Body of pancreas (tissue), 4 donors: ENCODE measurements around the gene HARBI1. TPM values are rescaled to one million over a fixed set of nuclear protein-coding genes. Genes with fewer than 3 reads are reported as not detected.

ENCODE experiments used
- ATAC-seq: fragments of 150-250 bp; one replicate; pipeline ENCODE4 v1.9.1; 2016
- DNase-seq, 4 donors: peaks; one replicate each; pipeline ENCODE4 v3.0.0-alpha.2; 2019
- H3K27ac ChIP-seq, 4 donors: fragments of 200-600 bp; sonication (generic); 1 replicate in 3 of 4; 2 replicates in 1 of 4; pipeline versions ENCODE4 v1.5.1 to v1.6.1; 2016 to 2019; ENCODE audit warnings: mild to moderate bottlenecking in 1 of 4, mixed read lengths in 1 of 4, moderate library complexity in 1 of 4
- H3K27me3 ChIP-seq, 2 donors: fragments of 200-600 bp; sonication (generic); one replicate each; pipeline ENCODE4 v1.6.0; 2016; ENCODE audit warnings: mild to moderate bottlenecking in 1 of 2
- H3K36me3 ChIP-seq, 2 donors: fragments of 200-600 bp; sonication (generic); replicated peaks in 1 of 2; 2 replicates each; pipeline ENCODE4 v1.5.1; 2016; ENCODE audit warnings: low read depth in 2 of 2; ENCODE audit not compliant: insufficient read depth in 1 of 2
- H3K4me1 ChIP-seq: fragments of 200-600 bp; sonication (generic); one replicate; pipeline ENCODE4 v1.6.0; 2016
- H3K4me3 ChIP-seq, 2 donors: fragments of 200-600 bp; sonication (generic); 1 replicate in 1 of 2; 2 replicates in 1 of 2; pipeline ENCODE4 v1.5.1; 2016 to 2019
- H3K9me3 ChIP-seq, 3 donors: fragments of 200-600 bp; sonication (generic); 1 replicate in 2 of 3; 2 replicates in 1 of 3; pipeline ENCODE4 v1.5.1; 2016
- CTCF ChIP-seq, 7 experiments: fragments of 450-650 bp in 4 of 7; fragments of 200-600 bp in 3 of 7; sonication (generic) in 3 of 7; IDR thresholded peaks; one replicate each; pipeline ENCODE4 v1.5.1; 2016 to 2019; ENCODE audit warnings: antibody characterized with exemption in 7 of 7
- POLR2A ChIP-seq, 3 donors: fragments of 450-650 bp; IDR thresholded peaks; one replicate each; pipeline ENCODE4 v1.6.1; 2016; ENCODE audit warnings: antibody characterized with exemption in 3 of 3, mild to moderate bottlenecking in 2 of 3
- WGBS, 2 donors: methylation state at CpG; one replicate each; pipeline ENCODE4 v1.1.5; 2017; 5-methylcytosine and 5-hydroxymethylcytosine counted together
- intact Hi-C: fragments of 100-400 bp; cut with DNase I; formaldehyde crosslinking; loops from one replicate; pipeline ENCODE4 v1.15.1; 2023
- total RNA-seq, 2 donors: library from RNA; depleted of rRNA; stranded (reverse); fragments of >200 nt; gene quantifications; one replicate each; pipeline ENCODE4 v1.1.0, GENCODE V29; 2016

The HARBI1 gene
- total RNA-seq, 2 donors from 2014 or later: 2.0 to 2.6 TPM

- Histone ChIP-seq H3K27ac (peak overlapping the region; percentile 51 to 81 (median 78)), H3K36me3 (no peaks in the 10 kb centered on the region), H3K27me3 (no peaks in the 10 kb centered on the region), H3K4me1 (peaks cover 41% of the 10 kb centered on the region), H3K4me3 (no peak overlapping the region), H3K9me3 (no peaks in the 10 kb centered on the region)
- ATAC-seq: no peak
- WGBS, 2 donors: 54 to 66% methylated on average over 2 of the region's 2 CpGs
- TF ChIP-seq CTCF (IDR thresholded peaks at IDR 0.05) (no peak), POLR2A (IDR thresholded peaks at IDR 0.05) (no peak)
- DNase-seq: no peak
- intact Hi-C loops: no loop called here
Observed at GRCh38 chr11:46555267-46556054, 61.6 kb downstream of the HARBI1 start.

- Histone ChIP-seq H3K9me3 (no peaks in the 10 kb centered on the region), H3K4me1 (peaks cover 32% of the 10 kb centered on the region), H3K27ac (peak overlapping the region; percentile 51 to 81 (median 78)), H3K4me3 (no peak overlapping the region), H3K27me3 (no peaks in the 10 kb centered on the region), H3K36me3 (no peaks in the 10 kb centered on the region)
- TF ChIP-seq POLR2A (IDR thresholded peaks at IDR 0.05) (no peak), CTCF (IDR thresholded peaks at IDR 0.05) (no peak)
- intact Hi-C loops: no loop called here
- DNase-seq: peak in 1 of 4 donors; percentile 48
- peak; percentile 92 for ATAC-seq
- WGBS, 2 donors: 28 to 32% methylated on average over 5 of the region's 5 CpGs
Observed at GRCh38 chr11:46554213-46555147, 62.5 kb downstream of the HARBI1 start.

- 0 to 3% methylated on average over 1 of the region's 1 CpG for WGBS, 2 donors
- DNase-seq (no peak), ATAC-seq (peak; percentile 69)
Observed at GRCh38 chr11:46553814-46554212, 63.2 kb downstream of the HARBI1 start.

More at GRCh38 chr11:46553814-46554212, 63.2 kb downstream of the HARBI1 start:
- H3K4me3 ChIP-seq: no peak overlapping the region
- TF ChIP-seq POLR2A (IDR thresholded peaks at IDR 0.05) (no peak), CTCF (IDR thresholded peaks at IDR 0.05) (no peak)
- intact Hi-C loops: no loop called here
- H3K27me3 ChIP-seq: no peaks in the 10 kb centered on the region
- peaks cover 29% of the 10 kb centered on the region for H3K4me1 ChIP-seq
- no peaks in the 10 kb centered on the region for H3K36me3 ChIP-seq
- peak overlapping the region; percentile 10 to 81 (median 56) for H3K27ac ChIP-seq
- H3K9me3 ChIP-seq: no peaks in the 10 kb centered on the region

Other genes with a start within 250 kb of the HARBI1 start
- gene MDK, start 235.6 kb downstream of the HARBI1 start, total RNA-seq: 10 to 100 TPM; 36.9 to 63.0 TPM
- not detected for gene CHRM4, start 225.5 kb downstream of the HARBI1 start, total RNA-seq
- 10 to 100 TPM; 17.6 to 43.2 TPM for gene AMBRA1, start 23.2 kb downstream of the HARBI1 start, total RNA-seq
- gene ATG13, start 326 bp upstream of the HARBI1 start, total RNA-seq: 10 to 100 TPM; 36.8 to 76.8 TPM
- gene ARHGAP1, start 83.4 kb upstream of the HARBI1 start, total RNA-seq: 10 to 100 TPM; 27.8 to 43.5 TPM
- 1 to 10 TPM; 6.5 to 7.9 TPM for gene ZNF408, start 83.8 kb upstream of the HARBI1 start, total RNA-seq
- gene F2, start 102.0 kb upstream of the HARBI1 start, total RNA-seq: not detected
- 10 to 100 TPM; 22.8 to 24.7 TPM for gene CKAP5, start 229.1 kb upstream of the HARBI1 start, total RNA-seq